WI38 (cell line): Measurements from ENCODE around the gene TP53.

Experiments
- H3K4me3 ChIP-seq: 2 replicates; pipeline ENCODE4 v1.5.1; 2011; ENCODE audit warnings: low read depth, mild to moderate bottlenecking, control low read depth, low read length
- CTCF ChIP-seq: IDR thresholded peaks from 2 replicates; pipeline ENCODE4 v1.5.1; 2012; ENCODE audit warnings: low read depth, mild to moderate bottlenecking, control low read depth, low read length

TP53 gene

GRCh38 chr17:7656958-7657609 is 30.2 kb downstream of the TP53 start:
- TF ChIP-seq CTCF: no peak
- H3K4me3 ChIP-seq: no peak overlapping the region

GRCh38 chr17:7655541-7655840 is 31.8 kb downstream of the TP53 start:
- H3K4me3 ChIP-seq: no peak overlapping the region
- TF ChIP-seq CTCF: no peak

GRCh38 chr17:7654832-7655540 is 32.3 kb downstream of the TP53 start:
- H3K4me3 ChIP-seq: no peak overlapping the region
- TF ChIP-seq CTCF: no peak

DNA sequence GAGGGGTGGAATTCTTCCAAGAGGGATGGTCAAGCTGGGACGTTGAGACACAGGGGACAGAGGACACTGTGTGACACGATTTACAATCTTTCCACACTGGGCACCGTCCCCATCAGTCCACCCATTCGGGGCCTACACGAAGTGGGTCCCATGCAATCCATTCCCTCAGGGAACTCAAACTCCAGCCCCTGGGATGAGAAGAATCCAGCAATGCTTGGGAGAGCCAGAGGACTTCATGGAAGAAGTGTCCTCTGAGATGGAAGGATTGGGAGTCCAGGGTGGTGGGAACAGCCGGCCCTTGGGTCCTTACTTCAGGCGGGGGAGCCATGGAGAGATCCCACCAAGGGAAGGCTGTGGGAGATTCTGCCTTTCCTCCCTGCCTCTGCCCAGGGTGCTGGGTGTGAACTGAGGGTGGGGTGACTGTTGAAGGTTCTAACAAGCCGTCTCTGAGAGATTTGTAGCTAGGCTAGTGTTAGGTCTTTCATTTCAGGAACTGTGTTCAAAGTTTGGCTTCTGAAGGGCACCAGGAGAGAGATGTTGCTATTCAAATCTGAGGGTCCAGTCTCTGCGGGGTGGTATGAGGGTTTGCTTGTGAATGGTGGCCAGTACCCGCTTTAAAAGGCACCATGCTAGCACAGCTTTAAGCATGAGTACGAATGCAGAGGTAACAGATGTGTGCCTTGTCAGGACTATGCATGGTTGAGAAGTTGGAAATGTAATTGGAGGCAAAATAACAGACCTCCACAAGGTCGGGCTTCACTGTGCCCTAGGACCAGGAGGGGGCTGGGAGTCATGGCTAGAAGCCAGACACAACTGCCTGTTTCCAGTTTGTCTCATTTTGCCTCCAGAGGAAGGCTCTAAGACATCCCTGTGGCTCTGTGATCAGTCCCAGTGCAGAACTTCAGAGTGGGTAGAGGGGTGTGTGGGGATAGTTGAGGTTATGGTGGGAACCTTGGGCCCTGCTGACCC is 34.6 kb downstream of the TP53 start:
- TF ChIP-seq CTCF: no peak
- no peak overlapping the region for H3K4me3 ChIP-seq

DNA sequence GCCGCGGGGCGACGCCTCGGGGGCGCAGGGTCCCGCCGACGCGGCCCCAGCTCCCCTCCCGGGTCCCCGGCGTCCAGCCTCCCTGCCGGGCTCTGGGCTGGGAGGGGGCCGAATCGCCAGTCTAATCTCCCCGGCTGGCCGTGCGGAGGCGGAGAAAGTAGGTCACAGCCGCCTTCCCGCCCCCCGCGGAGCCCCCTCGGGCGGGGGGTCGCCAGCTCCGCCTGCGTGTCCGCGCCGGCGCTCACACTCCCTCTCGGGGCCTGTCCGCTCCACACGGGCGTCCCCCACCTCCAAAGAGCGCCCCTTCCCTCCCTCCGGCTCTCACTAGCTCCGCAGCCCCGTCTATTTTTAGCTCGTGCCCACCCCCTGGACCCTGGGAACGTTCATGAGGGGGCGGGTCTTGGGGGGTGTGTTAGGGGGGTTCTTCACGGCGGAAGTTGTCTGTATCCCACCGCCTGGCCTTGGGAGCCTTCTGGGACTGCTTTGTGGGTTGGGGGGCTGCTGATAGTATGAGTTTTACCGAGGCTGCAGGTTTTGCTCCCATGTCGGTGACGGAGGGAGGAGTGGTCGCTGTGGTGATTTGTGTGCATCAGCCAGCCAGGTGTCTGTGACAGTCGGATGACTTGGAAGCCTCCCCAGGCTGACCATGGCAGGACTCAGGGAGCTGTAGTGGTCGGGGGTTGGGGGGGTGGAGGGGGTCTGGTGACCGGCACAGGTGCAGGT is 35.5 kb downstream of the TP53 start:
- no peak for TF ChIP-seq CTCF

GRCh38 chr17:7651097-7651664 is 36.1 kb downstream of the TP53 start:
- H3K4me3 ChIP-seq: 0 out of 2 replicates have a peak overlapping the region, but pooled peaks have one; percentile 20
- TF ChIP-seq CTCF: no peak

More for the DNA sequence above, 35.5 kb downstream of the TP53 start:
- H3K4me3 ChIP-seq: no peak overlapping the region
